Measurements from ENCODE around the gene PC.

Gene PC

DNA sequence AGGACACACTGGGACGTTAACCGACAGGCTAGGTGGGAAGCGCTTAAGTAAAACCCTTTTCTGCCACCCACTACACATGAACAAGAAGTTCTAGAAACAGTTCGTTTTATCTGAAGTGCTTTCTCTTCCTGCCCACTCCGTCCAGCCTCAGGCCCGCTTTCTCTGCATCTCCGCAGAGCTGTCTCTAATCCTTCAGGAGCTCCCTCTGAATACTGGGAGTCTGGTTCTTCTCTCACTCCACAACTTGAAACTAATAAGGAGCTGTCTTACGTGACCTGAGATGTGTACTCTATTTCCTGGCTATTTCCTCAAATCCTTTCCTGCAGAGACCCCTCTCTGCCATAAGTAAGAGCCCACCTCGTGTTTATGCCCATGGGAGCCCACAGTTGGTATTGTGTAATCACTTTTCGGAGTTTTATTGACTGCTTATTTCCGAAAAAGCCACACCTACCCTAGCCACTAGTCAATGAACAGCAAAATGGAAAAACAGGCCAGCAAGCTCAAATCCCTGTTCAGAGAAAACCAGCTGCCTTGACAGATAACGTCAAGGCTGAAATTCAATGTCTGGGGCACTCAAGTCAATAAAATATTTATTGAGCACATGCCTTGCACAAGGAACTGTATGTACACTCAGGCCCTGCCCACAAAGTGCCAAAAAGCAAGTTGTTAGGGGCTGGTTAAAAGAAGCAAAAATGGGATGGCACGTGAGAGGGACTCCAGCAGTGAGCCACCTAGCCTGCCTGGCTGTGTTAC lies 4.9 kb downstream of the PC start:
- DNase-seq, result no peak

DNA sequence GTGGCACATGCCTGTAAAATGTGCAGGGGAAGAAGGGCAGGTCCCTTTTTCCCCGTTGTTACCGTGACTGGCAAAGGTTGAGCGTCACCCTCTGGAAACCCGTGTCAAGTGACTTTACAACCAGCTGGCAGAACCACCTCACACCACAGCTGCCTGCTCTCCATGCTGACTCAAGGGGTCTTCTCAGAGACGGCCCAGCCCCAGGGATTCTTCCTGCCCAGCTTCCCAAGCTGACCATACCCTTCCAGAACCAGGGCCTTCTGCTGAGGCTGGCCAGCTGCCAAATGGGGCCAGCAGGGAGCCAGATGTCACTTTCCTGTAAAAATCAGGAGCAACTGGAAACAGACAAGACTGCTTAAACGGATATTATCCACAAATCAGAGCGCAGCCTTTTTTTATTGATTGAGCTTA lies 6.3 kb downstream of the PC start:
- DNase-seq, result peak in 1 of 56 donors; percentile 1

DNA sequence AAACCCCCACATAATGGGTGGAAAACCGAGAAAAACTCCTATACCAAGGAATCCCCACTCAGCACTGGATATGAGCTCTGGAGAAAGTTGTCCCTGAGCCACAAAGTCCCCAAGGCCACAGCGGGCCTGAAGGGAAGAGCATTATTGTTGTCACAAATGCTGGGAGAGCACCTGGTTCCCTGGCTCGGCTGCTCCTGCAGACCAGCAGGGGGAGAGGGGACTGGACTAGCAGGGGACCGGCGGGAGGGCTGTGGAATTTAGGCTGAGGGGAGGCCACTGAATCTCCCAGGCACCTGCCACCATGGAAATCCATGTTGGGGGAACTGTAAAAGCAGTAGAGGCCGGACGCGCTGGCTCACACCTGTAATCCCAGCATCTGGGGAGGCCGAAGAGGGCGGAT lies 7.0 kb downstream of the PC start:
- DNase-seq, result no peak

DNA sequence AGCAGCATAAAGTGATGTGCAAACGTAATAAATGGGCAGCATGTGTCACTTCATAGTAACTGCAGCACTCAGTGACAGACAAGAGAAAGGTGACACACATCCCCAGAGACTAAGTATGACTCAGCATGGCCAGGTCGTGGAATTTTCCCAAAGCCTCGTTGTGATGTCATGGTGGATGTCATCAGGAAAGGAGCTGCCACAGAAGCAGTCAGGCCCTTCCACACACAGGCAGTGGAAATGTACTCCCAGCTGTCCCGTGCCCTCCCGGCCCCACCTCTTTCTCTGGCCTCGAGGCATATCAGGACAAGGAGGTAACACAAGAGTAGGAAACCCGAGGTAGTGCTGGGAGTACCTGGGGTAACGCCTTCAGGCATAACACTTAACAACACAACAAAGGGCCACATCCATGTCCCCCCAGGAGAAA lies 8.1 kb downstream of the PC start:
- DNase-seq, result peak in 1 of 56 donors; percentile 15

DNA sequence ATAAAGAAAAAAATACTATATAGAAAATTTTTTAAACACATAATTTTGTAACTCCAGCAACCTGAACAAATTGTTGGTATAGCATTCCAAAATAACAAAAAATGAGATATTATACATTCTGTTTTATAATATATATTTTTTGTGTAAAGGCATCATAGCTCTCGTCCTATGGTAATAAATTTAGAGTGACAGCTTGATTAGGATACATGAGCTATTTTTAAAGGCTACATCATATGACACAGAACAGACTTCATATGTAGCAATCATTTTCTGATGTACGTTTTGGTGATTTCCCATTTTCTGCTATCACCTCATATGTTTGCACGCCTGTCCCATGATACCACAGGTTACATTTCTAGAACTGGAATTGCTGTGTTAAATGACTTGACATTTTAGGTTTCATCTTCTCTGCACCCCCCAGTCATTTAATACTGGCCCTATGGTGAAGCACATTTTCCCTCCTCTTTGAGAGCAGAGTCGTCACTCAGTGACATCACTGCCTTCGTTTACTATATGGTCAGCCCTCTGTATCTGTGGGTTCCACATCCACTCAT lies 19.5 kb downstream of the PC start:
- DNase-seq, result no peak

DNA sequence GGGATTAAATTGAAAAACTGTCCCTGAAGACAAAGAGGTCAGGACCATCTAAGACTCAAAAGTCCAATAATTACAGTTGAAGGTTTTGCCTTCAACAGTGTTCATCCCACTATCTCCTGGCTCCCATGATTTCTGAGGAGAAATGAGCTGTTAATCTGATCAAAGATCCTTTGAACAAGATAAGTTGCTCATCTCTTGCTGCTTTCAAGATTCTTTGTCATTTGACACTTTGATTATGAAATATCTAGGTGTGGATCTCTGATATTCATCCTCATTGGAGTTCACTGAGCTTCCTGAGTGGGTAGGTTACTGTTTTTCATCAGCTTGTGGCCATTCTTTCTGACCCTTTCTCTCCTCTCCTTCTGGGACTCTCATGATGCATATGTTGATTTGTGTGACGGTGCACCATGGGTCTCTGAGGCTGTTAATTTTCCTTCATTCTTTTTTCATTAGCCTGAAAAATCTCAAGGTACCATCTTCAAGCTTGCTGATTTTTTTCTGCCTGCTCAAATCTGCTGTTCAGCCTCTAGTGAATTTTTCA lies 20.9 kb downstream of the PC start:
- no peak for DNase-seq

DNA sequence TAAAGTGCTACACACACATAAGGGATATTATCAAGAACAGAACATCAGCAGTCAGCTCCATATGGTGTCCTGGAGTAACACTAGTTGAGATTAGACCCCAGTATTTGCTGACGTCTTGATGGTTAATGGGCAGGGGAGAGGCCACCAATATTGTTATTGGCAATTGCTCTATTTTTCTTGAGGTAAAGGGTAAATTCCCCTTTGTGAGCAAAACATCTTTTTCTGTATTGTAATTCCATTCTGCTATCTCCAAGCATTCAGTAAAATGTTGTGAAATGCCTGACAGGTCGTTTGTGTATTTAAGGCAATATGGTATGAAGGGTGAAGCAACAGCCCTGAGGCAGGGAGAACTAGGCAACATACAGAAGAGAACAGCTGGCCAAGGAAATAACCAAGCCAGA lies 21.9 kb downstream of the PC start:
- no peak for DNase-seq

DNA sequence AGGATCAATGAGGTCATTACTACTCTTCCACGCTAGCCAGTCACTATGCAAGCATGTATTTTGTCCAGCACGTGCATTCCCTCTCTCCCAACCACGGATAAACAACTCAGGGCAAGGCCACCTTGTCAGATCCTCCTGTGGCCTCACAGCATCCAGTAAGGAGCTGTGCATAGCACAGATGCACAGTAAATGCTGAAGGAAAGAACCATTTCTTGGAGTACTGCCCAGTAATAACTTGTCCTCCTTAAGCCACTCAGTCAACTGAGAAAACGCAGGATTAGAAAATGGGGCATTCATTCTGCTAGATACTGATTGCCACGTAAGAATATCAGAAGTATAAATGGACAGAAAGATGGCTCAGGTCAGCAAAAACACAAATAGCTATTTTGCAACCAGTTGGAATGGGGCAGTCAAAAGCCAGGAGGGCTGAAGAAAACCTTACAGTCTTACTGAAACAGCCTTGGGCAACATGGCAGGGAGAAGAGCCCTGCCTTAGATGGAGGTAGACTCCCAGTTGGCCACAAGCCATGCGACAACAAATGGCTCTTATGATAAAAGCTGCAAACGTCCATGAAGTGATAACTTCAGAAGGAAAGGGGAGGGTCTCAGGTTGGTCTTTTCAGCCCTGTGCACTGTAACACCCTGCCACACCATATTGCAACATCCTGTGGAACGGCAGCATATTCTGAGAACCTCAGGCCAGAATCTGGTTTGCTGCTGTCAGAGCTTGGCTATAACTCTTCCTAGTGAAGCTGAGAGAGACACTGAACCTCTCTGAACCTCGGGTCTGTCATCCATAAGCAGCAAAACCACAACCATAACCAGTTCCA lies 23.0 kb downstream of the PC start:
- no peak for DNase-seq

DNA sequence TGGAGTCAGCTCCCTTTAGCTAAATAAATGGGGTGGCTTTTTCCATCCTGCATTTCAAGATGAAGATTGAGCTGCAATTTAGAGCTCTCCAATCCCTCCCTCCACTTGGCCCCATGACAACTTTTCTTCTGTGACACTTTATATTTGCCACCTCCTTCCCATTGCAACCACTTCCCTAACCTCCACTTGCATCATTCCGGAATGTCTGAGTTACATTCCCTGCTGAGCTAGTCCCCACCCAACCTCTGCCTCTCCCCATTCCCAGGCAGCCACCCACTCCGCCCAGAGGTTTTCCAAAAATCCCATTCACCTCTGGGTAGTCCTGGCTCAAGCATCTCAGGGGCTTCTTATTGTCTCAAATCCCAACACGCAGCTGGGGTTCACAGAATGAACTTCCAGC lies 24.7 kb downstream of the PC start:
- no peak for DNase-seq

DNA sequence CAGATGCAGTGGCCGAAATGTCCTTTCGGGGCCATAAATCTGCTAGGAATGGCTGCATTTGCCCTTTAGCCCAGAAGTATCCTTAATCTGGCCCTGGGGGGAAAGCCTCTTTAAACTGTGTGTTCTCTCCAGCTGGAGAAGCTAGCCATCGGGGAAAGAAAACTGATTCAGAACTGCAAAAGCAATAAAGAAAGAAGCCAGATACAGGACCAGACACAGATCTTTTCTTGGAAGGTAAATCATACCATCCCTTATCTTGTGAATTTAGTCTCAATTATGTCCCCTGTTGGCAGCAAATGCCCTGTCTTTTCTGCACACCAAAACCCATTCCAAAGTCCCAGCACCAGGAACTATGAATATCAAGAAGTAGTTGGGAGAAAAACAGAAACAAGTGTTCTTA lies 25.6 kb downstream of the PC start:
- no peak for DNase-seq

DNA sequence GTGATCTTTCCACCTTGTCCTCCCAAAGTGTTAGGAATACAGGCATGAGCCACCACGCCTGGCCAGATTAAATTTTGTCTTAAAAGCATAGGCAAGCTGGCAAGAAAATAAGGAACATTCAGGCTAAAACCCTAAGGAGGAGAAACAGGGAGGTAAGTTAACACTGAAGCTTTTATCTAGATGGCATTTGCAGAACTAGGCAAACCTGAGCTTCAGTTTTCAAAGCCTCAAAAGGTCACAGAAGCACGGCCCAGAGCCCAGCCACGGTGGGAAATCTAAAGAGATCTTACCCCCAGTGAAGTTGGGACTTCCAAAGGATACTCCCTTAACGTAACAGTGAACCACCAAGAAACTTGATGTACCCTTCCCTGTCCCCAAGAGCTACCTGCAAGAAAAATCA lies 28.4 kb downstream of the PC start:
- no peak for DNase-seq

DNA sequence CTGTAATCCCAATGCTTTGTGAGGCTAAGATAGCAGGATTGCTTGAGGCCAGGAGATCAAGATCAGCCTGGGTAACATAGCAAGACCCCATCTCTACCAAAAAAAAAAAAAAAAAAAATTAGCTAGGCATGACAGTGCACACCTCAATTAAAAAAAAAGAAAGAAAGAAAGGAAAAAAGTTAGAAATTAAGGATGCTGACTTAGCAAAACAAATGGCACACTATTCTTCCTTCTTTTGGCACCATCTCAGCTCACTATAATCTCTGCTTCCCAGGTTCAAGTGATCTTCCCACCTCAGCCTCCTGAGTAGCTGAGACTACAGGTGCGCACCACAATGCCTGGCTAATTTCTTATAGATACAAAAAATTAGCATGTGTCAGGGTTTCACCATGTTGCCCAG lies 33.9 kb downstream of the PC start:
- no peak for DNase-seq

DNA sequence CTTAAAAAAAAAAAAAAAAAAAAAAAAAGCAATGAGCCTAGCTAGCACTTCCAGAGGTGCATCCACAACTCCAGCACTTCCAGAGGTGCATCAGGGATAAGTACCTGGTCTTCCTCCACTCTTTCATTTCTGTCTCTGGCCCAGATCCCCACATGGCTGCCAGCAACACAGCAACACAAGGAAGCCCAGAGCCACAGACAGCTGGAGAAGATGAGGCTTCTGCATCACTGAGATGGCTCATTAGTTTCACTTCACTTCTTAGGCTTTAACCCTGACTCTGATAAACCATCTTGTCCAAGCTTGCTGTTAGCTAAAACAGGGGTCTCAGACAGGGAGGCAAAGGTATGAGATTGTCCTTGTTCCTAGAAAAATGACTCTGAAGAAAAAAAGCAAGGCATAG lies 35.6 kb downstream of the PC start:
- no peak for DNase-seq

DNA sequence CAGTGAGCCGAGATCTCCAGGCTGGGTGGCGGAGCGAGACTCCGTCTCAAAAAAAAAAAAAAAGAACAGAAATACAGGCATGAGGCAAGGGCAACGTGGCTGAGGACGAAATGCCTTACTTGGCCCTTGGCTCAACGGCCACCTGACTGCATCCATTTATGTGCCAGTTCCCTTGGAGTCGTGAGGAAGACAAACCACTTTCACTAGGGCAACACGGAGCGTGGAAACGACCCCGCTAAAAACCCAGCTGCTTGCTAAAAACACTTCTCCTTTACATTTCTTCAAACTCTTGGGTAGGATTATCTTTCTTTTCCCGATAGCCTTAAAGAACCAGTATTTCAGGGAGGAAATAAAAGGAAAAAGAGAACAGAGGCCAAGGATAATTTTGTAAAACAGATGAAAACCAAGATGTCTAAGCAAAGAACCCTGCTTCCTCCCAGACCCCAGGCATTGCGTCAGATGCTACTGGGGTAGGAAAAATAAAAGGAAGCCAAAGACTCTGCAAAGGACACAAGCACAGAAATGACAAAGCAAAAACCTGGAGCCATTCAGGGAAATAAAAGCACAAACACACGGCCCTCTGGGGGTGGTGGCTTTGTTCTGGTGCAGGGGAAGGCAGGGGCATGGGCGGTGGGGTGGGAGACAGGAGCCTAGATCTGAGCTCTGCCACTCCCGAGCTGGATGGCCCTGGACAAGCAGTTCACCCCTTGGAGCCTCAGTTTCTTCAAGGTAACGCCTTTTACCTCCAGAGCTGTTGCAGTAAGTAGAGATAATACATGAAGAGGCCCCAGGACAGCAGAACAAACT lies 37.0 kb downstream of the PC start:
- DNase-seq, result peak in 9 of 56 donors; percentile 14 to 44 (median 23)

DNA sequence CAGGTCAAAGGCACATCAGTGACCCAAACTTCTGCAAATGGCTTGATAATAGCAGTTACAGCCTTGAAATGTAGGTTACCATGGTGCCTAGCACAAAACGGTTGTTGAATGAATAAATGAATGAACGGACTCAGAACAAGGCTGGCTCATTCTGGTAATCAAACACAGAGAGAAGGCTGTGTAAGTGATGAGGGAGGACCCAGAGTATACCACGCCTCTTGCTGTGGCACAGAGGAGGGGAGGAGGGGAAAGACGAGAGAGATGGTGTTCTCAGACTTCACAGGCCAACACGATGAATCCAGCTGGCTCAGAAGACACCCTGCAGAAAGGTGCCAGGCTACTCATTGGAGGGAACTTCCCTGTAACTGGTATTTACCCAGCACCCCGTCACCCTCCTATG lies 38.3 kb downstream of the PC start:
- peak in 22 of 56 donors; percentile 12 to 69 (median 36) for DNase-seq

DNA sequence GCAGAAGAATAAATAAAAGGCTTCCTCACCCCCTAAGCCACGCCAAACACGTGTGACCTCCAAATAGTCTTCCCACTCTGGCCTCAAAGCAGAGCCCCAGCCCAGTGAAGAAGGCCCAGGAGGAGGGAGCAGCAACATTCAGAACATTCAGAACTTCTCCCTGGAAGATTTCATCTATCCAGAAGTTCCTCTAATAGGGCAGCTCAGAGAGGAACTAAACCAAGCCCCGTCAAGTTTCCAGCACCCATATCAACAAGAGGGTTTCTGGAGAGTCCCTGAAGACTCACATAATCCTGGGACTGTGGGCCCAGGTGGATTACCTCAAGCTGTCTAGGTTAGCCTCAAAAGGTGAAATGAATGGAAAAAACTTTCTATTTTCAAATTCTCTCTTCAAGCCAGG lies 39.4 kb downstream of the PC start:
- DNase-seq, result no peak

DNA sequence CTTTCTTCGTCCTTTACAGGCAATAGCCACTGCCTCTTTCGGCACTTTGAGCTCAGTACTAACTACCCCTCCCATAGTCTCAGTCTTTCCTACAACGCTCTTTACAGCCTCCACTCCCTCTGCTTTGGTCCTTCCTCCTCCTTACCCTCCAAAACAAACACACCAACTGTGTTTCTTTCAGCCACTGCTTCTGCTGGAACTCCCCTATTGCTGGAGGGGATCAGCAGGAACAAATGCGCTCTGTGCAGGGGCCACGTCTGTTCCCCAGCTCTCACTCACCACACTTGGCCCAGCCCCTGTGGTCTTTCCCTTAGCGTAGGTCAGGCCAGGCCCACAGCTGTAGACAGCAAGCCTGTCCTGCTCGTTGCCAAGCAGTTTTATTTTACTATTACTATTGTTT lies 42.3 kb downstream of the PC start:
- DNase-seq, result peak in 6 of 56 donors; percentile 10 to 28 (median 16)

DNA sequence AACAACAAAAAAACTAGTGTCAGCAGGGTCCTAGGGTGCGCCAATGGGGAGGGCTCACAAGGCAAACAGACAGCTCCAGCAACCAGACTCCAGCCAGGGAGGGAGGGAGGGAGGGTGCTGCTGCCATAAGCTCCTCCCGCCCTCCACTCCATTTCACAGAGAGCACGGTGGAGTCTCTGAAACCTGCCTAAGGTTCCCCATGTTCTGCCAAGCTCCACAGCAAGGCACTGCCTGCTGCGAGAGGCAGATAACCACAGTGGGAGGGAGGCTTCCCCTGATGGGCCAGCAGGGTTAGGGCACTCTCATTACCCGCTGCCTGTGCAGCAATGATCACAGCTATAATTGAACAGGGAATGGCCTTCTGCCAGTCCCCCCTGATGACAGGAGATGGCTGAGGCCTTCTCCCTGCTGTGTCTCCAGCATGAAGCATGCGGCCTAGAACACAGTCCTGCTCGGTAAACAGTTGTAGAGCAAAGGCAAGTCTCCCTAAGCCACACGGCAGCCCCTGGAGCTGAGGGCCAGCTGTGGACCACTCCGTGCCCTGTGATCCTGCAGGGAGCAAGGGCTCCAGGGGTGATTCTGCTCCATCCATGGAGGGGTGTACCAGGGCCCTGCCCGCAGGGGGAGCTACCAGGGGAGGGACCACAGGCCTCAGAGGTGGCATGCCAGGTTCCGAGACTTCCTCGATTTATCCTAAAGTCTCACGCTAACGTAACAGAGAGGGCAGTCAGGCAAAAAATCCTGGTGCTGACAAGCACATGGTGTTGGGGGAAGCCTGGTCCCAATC lies 42.9 kb downstream of the PC start:
- peak in 17 of 56 donors; percentile 13 to 50 (median 29) for DNase-seq

DNA sequence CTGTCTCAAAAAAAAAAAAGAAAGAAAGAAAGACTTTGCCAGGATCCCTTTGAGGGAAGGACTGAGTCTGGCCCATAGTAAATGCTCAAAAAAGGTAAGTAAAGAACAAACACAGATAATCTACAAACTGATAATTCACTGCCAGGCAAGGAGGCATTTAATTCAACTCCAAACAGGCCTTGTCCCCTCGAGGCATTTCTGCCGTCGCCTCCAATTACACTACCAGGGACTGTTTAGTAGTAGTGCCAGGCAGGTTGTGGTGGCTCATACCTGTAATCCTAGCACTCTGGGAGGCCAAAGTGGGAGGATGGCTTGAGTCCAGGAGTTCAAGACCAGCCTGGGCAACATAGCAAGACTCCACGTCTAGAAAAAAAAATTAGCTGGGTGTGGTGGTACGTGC lies 43.7 kb downstream of the PC start:
- no peak for DNase-seq

DNA sequence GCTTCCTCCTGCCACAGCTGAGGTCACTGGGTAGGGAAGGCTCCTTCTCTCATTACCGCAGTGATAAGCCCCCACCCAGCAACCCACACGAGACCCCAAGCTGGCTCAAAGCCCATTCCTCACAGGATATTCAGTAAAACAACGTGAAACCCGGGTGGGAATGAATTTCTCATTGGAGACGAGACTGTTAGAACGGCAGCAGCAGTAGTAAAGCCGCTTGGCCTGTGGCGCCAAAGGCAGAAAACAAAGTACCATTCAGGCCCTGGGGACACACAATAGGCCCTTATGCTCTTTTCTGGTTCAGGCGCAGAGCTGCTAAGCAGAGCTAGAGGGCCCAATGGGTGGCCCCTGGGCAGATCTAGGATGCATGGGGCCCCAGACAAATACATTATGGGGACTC lies 45.3 kb downstream of the PC start:
- DNase-seq, result peak in 52 of 56 donors; percentile 16 to 91 (median 67)

All from amygdala (tissue), 56 donors.